Neural progenitor cell (in vitro differentiated cells): ENCODE data around the gene SPINK1. TPM values are rescaled to one million over a fixed set of nuclear protein-coding genes. Genes with fewer than 3 reads are reported as not detected.

Source experiments
- DNase-seq: peaks from one replicate; pipeline ENCODE4 v3.0.0-alpha.2; 2016; ENCODE audit warnings: low spot score
- H2AFZ ChIP-seq: fragments of 200-600 bp; sonication (generic); replicated peaks from 2 replicates; pipeline ENCODE4 v1.6.1; 2016; ENCODE audit warnings: antibody characterized with exemption
- H3F3A ChIP-seq: fragments of 200-600 bp; sonication (generic); 2 replicates; pipeline ENCODE4 v1.6.1; 2016; ENCODE audit warnings: antibody characterized with exemption, low read depth
- H3K27ac ChIP-seq: fragments of 200-600 bp; sonication (generic); 2 replicates; pipeline ENCODE4 v1.5.1; 2016; ENCODE audit warnings: mild to moderate bottlenecking
- H3K27me3 ChIP-seq: fragments of 200-600 bp; sonication (generic); 2 replicates; pipeline ENCODE4 v1.6.1; 2016; ENCODE audit warnings: mild to moderate bottlenecking, moderate library complexity
- H3K36me3 ChIP-seq: fragments of 200-600 bp; sonication (generic); 2 replicates; pipeline ENCODE4 v1.5.1; 2016
- H3K4me1 ChIP-seq: fragments of 200-600 bp; sonication (generic); 2 replicates; pipeline ENCODE4 v1.6.1; 2016; ENCODE audit warnings: mixed run types
- H3K4me2 ChIP-seq: fragments of 200-600 bp; sonication (generic); 2 replicates; pipeline ENCODE4 v1.6.1; 2016
- H3K4me3 ChIP-seq: fragments of 200-600 bp; sonication (generic); 2 replicates; pipeline ENCODE4 v1.5.1; 2016
- H3K79me2 ChIP-seq: fragments of 200-600 bp; sonication (generic); 2 replicates; pipeline ENCODE4 v1.6.1; 2016; ENCODE audit warnings: low read depth
- H3K9ac ChIP-seq: fragments of 200-600 bp; sonication (generic); 2 replicates; pipeline ENCODE4 v1.6.1; 2016
- H3K9me3 ChIP-seq: fragments of 200-600 bp; sonication (generic); 2 replicates; pipeline ENCODE4 v1.5.1; 2016; ENCODE audit warnings: low read depth
- H4K20me1 ChIP-seq: fragments of 200-600 bp; sonication (generic); 2 replicates; pipeline ENCODE4 v1.6.1; 2016; ENCODE audit warnings: low read depth
- H3K27ac Mint-ChIP-seq: 3 replicates; pipeline ENCODE4 v1.8.0; 2021; ENCODE audit warnings: mixed read lengths
- H3K27me3 Mint-ChIP-seq: 2 replicates; pipeline ENCODE4 v1.8.0; 2022; ENCODE audit warnings: low read depth, mild to moderate bottlenecking, inconsistent platforms, moderate library complexity, mixed read lengths; ENCODE audit not compliant: insufficient read depth
- H3K36me3 Mint-ChIP-seq: 3 replicates; pipeline ENCODE4 v1.8.0; 2021; ENCODE audit warnings: mixed read lengths
- H3K4me1 Mint-ChIP-seq: 3 replicates; pipeline ENCODE4 v1.8.0; 2021; ENCODE audit warnings: mixed read lengths
- H3K4me3 Mint-ChIP-seq: 3 replicates; pipeline ENCODE4 v1.8.0; 2021; ENCODE audit warnings: mild to moderate bottlenecking, moderate library complexity, mixed read lengths
- H3K9me3 Mint-ChIP-seq: 3 replicates; pipeline ENCODE4 v1.8.0; 2020; ENCODE audit warnings: mixed read lengths
- EZH2 ChIP-seq: fragments of 200-600 bp; sonication (generic); IDR thresholded peaks from 2 replicates; pipeline ENCODE4 v1.6.1; 2017; ENCODE audit warnings: antibody characterized with exemption, mild to moderate bottlenecking, moderate library complexity
- EZH2phosphoT487 ChIP-seq: fragments of 200-600 bp; sonication (generic); IDR thresholded peaks from 2 replicates; pipeline ENCODE4 v1.6.1; 2017; ENCODE audit warnings: antibody characterized with exemption
- total RNA-seq: library from RNA; depleted of rRNA; stranded (reverse); fragments of >200 nt; gene quantifications from 2 replicates; pipeline ENCODE4 v1.2.3, GENCODE V29; 2015; ENCODE audit warnings: low replicate concordance
- TF ChIP-seq, protein P1 (sequence below): fragments of 200-600 bp; sonication (generic); IDR thresholded peaks from 2 replicates; pipeline ENCODE4 v1.5.1; 2017; ENCODE audit warnings: antibody characterized with exemption, mild to moderate bottlenecking

The SPINK1 gene
- total RNA-seq, 1 donor from 2014 or later: not detected

DNA sequence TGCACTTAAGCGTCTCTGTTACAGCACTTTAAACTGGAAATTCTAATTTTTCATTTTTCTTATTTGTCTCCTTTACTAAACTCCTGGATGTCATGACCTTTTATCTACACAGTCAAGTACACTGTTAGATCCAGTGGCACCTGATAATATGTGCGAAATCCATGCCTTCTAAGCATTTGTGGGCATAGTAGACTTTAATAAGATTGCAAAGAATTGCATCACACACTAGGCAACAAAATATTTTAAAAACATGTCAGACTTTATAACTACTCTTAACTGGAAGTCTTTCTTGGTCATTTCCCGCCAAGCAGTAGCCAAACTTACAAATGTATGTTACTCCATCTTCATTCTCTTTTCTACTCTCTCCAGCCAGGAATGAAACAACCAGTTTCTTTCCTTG is 5.0 kb upstream of the SPINK1 start:
- Histone ChIP-seq H3K36me3 (no peaks in the 10 kb centered on the region), H3K9me3 (no peaks in the 10 kb centered on the region), H3K4me1 (no peaks in the 10 kb centered on the region), H3F3A (no peaks in the 10 kb centered on the region), H3K79me2 (no peaks in the 10 kb centered on the region), H3K27ac (no peak overlapping the region), H4K20me1 (no peaks in the 10 kb centered on the region), H3K9ac (no peak overlapping the region), H2AFZ (no peak overlapping the region), H3K4me2 (no peak overlapping the region), H3K4me3 (no peak overlapping the region), H3K27me3 (no peaks in the 10 kb centered on the region)
- Mint-ChIP-seq H3K36me3 (no peaks in the 10 kb centered on the region), H3K4me1 (peaks cover 7% of the 10 kb centered on the region), H3K27ac (no peak overlapping the region), H3K27me3 (no peaks in the 10 kb centered on the region), H3K9me3 (no peaks in the 10 kb centered on the region), H3K4me3 (no peak overlapping the region)
- TF ChIP-seq EZH2phosphoT487 (no peak), EZH2 (no peak)
- TF ChIP-seq, protein P1, sequence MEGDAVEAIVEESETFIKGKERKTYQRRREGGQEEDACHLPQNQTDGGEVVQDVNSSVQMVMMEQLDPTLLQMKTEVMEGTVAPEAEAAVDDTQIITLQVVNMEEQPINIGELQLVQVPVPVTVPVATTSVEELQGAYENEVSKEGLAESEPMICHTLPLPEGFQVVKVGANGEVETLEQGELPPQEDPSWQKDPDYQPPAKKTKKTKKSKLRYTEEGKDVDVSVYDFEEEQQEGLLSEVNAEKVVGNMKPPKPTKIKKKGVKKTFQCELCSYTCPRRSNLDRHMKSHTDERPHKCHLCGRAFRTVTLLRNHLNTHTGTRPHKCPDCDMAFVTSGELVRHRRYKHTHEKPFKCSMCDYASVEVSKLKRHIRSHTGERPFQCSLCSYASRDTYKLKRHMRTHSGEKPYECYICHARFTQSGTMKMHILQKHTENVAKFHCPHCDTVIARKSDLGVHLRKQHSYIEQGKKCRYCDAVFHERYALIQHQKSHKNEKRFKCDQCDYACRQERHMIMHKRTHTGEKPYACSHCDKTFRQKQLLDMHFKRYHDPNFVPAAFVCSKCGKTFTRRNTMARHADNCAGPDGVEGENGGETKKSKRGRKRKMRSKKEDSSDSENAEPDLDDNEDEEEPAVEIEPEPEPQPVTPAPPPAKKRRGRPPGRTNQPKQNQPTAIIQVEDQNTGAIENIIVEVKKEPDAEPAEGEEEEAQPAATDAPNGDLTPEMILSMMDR: no peak
- no peak for DNase-seq

DNA sequence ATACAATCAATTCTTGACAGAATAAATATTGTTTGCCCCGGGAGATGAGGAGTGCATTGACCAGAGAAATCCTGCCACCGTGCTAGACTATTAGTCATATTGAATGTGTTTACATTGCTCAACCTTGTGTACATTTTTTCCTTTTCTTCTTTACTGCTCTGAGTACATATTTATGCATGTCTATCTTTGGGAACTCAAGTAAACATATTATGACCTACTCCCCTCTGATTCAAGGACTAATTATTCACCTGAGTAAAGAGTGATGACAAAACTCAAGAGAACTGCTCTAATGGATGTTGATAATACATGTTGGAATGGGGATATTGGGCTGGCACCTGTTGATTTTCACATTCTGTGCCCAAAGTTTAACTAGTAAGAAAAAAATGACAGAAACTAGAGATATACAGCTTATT is 3.9 kb upstream of the SPINK1 start:
- Mint-ChIP-seq H3K9me3 (no peaks in the 10 kb centered on the region), H3K4me3 (no peak overlapping the region), H3K36me3 (no peaks in the 10 kb centered on the region), H3K4me1 (peaks cover 7% of the 10 kb centered on the region), H3K27ac (no peak overlapping the region), H3K27me3 (no peaks in the 10 kb centered on the region)
- no peaks in the 10 kb centered on the region for H3K4me1 ChIP-seq
- H3K4me2 ChIP-seq: no peak overlapping the region
- H3K79me2 ChIP-seq: no peaks in the 10 kb centered on the region
- no peaks in the 10 kb centered on the region for H3F3A ChIP-seq
- no peaks in the 10 kb centered on the region for H3K27me3 ChIP-seq
- no peaks in the 10 kb centered on the region for H3K9me3 ChIP-seq
- H3K4me3 ChIP-seq: no peak overlapping the region
- no peak overlapping the region for H3K9ac ChIP-seq
- H3K36me3 ChIP-seq: no peaks in the 10 kb centered on the region
- H3K27ac ChIP-seq: no peak overlapping the region
- DNase-seq: no peak
- H4K20me1 ChIP-seq: no peaks in the 10 kb centered on the region
- TF ChIP-seq EZH2phosphoT487 (no peak), EZH2 (no peak)
- TF ChIP-seq, protein P1: no peak
- no peak overlapping the region for H2AFZ ChIP-seq

DNA sequence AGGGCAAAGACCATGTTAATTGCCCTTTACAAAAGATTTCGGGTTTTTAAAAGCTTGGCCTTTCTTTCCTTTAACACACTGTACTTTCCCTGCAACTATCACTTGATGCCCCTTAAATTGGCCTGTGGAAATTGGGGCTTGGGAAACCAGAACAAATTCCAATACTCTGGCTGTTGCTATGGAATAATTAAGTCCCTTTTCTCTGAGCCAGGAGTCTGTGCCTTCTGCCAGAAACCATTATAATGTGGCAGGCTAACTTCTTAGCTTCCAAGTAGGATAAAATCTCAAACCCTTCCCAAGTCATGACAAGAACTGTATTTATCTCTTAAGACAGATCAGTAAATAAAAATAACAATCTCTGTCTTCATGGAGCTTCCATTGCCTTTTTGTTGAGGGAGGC is 1.1 kb upstream of the SPINK1 start:
- Histone ChIP-seq H4K20me1 (no peaks in the 10 kb centered on the region), H3K27ac (no peak overlapping the region)

More for the DNA sequence above, 1.1 kb upstream of the SPINK1 start:
- Histone ChIP-seq H3K4me1 (no peaks in the 10 kb centered on the region), H3K4me3 (no peak overlapping the region), H3K79me2 (no peaks in the 10 kb centered on the region), H3F3A (no peaks in the 10 kb centered on the region), H3K4me2 (no peak overlapping the region), H3K36me3 (no peaks in the 10 kb centered on the region), H3K9me3 (no peaks in the 10 kb centered on the region), H3K9ac (no peak overlapping the region), H2AFZ (no peak overlapping the region), H3K27me3 (no peaks in the 10 kb centered on the region)
- no peaks in the 10 kb centered on the region for H3K27me3 Mint-ChIP-seq
- H3K9me3 Mint-ChIP-seq: no peaks in the 10 kb centered on the region
- no peak overlapping the region for H3K27ac Mint-ChIP-seq
- H3K4me1 Mint-ChIP-seq: peaks cover 7% of the 10 kb centered on the region
- H3K36me3 Mint-ChIP-seq: no peaks in the 10 kb centered on the region
- no peak for DNase-seq
- H3K4me3 Mint-ChIP-seq: no peak overlapping the region
- TF ChIP-seq EZH2 (no peak), EZH2phosphoT487 (no peak)
- TF ChIP-seq, protein P1: no peak
